SJCRH30 (cell line): Measurements from ENCODE around the gene DDX41. TPM values are rescaled to one million over a fixed set of nuclear protein-coding genes. Genes with fewer than 3 reads are reported as not detected.

Experiments
- DNase-seq, 2 experiments: peaks; one replicate each; pipeline ENCODE4 v3.0.0-alpha.2; 2015 to 2020
- H3K27ac ChIP-seq: fragments of 250-450 bp; sonication (Bioruptor Pico); 2 replicates; pipeline ENCODE4 v1.5.1; 2020; ENCODE audit warnings: mild to moderate bottlenecking, moderate library complexity
- H3K27me3 ChIP-seq: fragments of 250-450 bp; sonication (Bioruptor Pico); 2 replicates; pipeline ENCODE4 v1.5.1; 2020; ENCODE audit warnings: mild to moderate bottlenecking, moderate library complexity
- H3K36me3 ChIP-seq: fragments of 250-450 bp; sonication (Bioruptor Pico); 2 replicates; pipeline ENCODE4 v1.5.1; 2020; ENCODE audit warnings: mild to moderate bottlenecking, moderate library complexity
- H3K4me1 ChIP-seq: fragments of 250-450 bp; sonication (Bioruptor Pico); 2 replicates; pipeline ENCODE4 v1.5.1; 2020; ENCODE audit warnings: mild to moderate bottlenecking, moderate library complexity
- H3K4me3 ChIP-seq: fragments of 250-450 bp; sonication (Bioruptor Pico); 2 replicates; pipeline ENCODE4 v1.5.1; 2020; ENCODE audit warnings: mild to moderate bottlenecking, moderate library complexity
- H3K9me3 ChIP-seq: fragments of 250-450 bp; sonication (Bioruptor Pico); replicated peaks from 2 replicates; pipeline ENCODE4 v1.5.1; 2020; ENCODE audit warnings: mild to moderate bottlenecking, moderate library complexity
- total RNA-seq: library from RNA; depleted of rRNA; stranded (reverse); fragments of >200 nt; shearing (Covaris generic); gene quantifications from 2 replicates; pipeline ENCODE4 v1.2.3, GENCODE V29; 2014

DDX41 gene
- total RNA-seq, 1 experiment from 2014 or later, result 68.5 TPM

DNA sequence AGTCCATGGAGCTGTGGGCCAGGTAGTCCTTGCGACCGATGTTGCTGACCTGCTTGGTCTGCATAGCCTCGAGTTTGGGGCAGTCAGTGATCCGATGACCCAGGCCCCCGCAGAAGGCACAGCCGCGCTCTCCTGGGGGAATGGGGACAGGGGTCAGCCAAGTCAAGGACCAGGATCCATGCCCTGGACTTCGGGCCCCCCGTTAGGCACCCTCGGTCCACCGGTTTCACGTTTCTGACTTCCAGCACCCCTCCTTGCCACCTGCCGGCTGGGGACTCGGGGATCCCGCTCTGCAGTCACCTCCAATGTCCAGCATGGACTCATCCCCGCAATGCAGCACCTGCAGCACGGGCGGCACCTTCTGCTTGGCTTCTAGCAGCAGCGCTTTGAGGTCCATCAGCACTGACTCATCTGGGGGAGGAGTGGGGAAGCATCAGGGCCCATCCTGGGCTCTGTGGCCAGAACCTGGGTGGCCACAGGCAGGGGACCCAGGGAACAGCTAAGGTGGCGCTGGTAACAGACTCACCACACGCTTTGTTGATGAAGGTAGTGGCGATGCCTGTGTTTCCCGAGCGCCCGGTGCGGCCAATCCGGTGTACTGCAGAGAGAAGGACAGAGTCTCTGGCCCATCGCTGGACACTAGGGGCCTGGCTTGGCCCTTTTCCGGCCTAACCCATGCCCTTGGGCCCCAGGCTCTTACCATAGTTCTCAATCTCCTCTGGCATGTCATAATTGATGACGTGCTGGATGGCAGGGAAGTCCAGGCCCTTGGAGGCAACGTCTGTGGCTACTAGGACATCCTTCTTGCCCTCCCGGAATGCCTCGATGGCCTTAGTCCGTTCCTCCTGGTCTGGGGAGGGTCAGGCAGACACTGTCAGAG lies 4.7 kb downstream of the DDX41 start:
- peaks cover 16% of the 10 kb centered on the region for H3K4me1 ChIP-seq
- DNase-seq, result no peak
- no peak overlapping the region for H3K27ac ChIP-seq
- H3K36me3 ChIP-seq, result peaks cover 34% of the 10 kb centered on the region
- H3K4me3 ChIP-seq, result no peak overlapping the region
- H3K9me3 ChIP-seq, result no peaks in the 10 kb centered on the region
- no peaks in the 10 kb centered on the region for H3K27me3 ChIP-seq

DNA sequence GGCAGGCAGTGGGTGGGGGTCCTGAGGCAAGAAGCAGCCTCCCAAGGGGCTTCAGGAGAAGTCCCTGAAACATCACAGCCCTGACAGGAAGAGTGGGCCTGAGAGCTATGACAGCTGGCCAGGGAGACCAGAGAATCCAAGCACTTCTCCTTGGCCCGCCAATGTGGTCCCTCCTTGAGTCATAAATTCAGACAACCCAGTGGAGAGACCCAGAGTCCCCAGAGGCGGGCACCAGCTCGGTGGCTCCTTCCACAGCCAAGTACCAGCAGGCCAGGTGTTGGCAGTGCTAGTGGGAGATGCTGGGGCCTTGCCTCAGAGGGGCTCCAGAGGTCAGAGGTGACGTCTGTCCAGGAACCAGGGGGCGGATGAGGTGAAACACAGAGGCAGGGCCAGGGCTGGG lies 5.6 kb downstream of the DDX41 start:
- H3K36me3 ChIP-seq, result peaks cover 34% of the 10 kb centered on the region

DNA sequence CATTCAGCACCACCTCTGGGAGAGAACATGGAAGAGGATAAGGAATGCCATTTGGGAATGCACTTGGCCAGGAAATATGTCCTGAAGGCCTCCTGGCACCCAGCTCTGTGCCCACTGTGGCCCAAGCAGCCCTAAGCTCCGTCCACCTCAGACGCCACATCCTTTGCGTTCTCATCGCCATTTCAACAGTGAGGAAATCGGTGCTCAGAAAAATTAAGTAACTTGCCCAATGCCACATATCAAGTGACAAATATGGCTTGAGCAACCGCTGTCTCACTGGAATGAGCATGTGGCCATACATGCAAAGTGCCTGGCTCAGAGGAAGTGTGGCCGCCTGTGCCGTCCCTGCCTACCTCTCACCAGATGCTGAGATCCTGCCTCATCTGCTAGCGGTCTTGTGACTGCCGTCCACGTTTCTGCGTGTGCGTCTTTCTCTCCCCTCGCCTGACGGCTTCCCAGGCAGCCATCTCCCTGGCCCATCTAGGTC lies 6.2 kb downstream of the DDX41 start:
- Histone ChIP-seq H3K27ac (no peak overlapping the region), H3K27me3 (no peaks in the 10 kb centered on the region), H3K4me1 (peaks cover 16% of the 10 kb centered on the region), H3K9me3 (no peaks in the 10 kb centered on the region), H3K4me3 (no peak overlapping the region), H3K36me3 (peaks cover 32% of the 10 kb centered on the region)
- DNase-seq, result no peak

More for the DNA sequence above, 5.6 kb downstream of the DDX41 start:
- Histone ChIP-seq H3K4me1 (peaks cover 16% of the 10 kb centered on the region), H3K27ac (no peak overlapping the region), H3K9me3 (no peaks in the 10 kb centered on the region), H3K27me3 (no peaks in the 10 kb centered on the region), H3K4me3 (no peak overlapping the region)
- no peak for DNase-seq

DNA sequence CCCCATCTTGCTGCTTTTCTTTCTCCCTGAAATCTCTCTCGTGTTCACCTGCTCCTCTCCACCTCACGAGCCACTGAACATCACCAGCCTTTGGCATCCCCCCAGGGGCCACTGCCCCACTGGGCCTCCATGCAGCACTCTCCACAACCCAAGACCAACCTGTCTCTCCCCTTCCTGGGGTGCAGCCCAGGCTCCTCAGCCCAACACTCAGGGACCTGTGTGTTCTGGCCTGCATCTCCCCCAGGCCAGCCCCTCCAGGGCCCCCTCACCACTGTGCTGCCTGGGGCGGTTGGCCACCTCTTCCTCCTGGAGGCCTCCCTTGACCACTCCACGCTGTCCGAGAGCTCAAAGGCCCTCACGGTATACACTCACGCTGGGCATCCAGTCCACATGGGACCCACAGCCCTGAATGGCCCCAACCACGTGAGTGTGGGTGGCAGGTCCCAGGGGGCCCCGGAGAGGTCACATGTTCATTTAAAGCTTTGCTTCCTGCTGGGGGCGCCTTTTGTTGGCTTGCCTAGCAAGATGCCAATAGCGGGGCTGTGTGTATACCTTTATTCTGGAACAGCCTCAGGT lies 6.7 kb downstream of the DDX41 start:
- Histone ChIP-seq H3K9me3 (no peaks in the 10 kb centered on the region), H3K27me3 (no peaks in the 10 kb centered on the region), H3K4me1 (peaks cover 16% of the 10 kb centered on the region; the same call in 1 of the 2 replicates), H3K36me3 (peaks cover 27% of the 10 kb centered on the region), H3K4me3 (no peak overlapping the region), H3K27ac (peak overlapping the region; percentile 72)
- no peak for DNase-seq

DNA sequence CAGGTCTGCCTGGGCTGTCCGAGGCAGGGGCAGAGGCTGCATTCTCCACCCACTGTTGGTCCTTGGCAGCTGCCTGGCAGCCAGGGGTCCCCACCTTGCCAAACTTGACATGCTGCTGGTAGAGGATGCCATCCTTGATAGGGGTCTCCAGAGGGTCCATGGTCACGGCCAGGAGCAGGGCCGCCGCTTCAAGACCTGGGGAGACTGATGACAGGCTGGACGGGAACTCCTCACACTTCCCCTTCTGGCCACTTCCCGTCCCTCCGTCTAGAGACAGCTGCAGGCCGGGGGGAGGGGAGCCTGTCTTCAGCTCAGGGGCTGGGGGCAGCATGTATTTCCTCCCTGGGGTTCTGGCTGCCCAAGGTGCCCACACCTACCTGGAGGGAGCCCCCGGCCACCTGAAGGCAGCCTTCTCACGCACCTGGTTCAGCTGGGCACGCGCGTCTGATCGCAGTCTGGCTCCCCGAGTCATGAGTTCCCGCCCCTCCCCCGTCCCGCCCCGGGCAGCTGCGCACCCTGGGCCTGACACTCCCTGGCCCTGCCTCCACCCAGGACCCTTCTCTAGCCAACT lies 7.3 kb downstream of the DDX41 start, which contains the start of gene DOK3:
DOK3 (minus strand) TSS at position 446 of the 571 bp plus-strand sequence; CDS start at position 160, 286 bp downstream.
- peak within 1 kb of the TSS; percentile 72 for H3K27ac ChIP-seq
- no peaks in the 10 kb centered on the region for H3K9me3 ChIP-seq
- peak; percentile 62 to 64 for DNase-seq
- peaks cover 16% of the 10 kb centered on the region; the same call in 1 of the 2 replicates for H3K4me1 ChIP-seq
- no peaks in the 10 kb centered on the region for H3K27me3 ChIP-seq
- H3K36me3 ChIP-seq, result peaks cover 23% of the 10 kb centered on the region
- H3K4me3 ChIP-seq, result peak within 1 kb of the TSS; percentile 50

DNA sequence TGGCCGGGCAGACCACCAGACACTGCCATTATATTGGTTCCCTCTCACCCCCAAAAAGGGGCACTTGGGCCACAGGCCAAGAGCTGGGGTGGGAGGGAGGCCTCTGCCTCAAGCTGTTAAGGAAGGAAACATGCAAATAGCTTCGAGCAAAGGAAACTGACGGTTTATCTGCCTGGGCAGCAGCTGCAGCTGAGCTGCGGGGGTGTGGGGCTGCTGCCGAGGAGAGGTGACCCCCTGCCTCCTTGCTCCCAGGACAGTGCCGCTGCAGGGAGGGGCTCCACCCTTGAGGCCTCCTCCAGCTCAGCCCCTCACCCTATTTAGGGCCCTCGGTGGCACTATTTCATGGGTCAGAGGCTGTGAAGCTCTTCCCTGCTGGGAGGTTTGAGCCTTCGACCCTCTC lies 7.9 kb downstream of the DDX41 start:
- no peaks in the 10 kb centered on the region for H3K9me3 ChIP-seq
- H3K4me3 ChIP-seq, result peak overlapping the region; percentile 50
- H3K27ac ChIP-seq, result peak overlapping the region; percentile 72
- no peak for DNase-seq
- H3K4me1 ChIP-seq, result peaks cover 16% of the 10 kb centered on the region; the same call in 1 of the 2 replicates
- H3K36me3 ChIP-seq, result peaks cover 16% of the 10 kb centered on the region
- no peaks in the 10 kb centered on the region for H3K27me3 ChIP-seq

DNA sequence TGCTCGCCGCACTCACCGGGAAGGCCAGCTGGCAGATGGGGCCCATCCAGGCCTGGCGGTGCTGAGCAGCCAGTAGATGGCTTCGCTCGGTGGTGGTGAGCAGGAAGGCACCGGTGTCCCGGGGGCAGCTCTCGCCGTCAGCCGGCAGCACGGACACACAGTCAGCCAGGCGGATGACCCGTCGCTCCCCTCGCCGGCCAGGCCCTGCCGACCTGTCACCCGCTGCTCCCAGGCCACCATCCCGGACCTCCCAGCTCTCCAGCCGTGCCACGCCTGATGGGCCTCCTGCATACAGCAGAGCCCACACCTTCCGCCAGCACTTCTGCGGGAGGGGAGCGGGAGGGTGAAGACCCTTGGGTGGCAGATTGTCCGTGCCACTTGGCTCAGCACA lies 8.5 kb downstream of the DDX41 start:
- no peak for DNase-seq
- Histone ChIP-seq H3K27me3 (no peaks in the 10 kb centered on the region), H3K27ac (no peak overlapping the region), H3K4me3 (no peak overlapping the region), H3K9me3 (no peaks in the 10 kb centered on the region), H3K4me1 (peaks cover 16% of the 10 kb centered on the region; the same call in 1 of the 2 replicates), H3K36me3 (peaks cover 12% of the 10 kb centered on the region)

DNA sequence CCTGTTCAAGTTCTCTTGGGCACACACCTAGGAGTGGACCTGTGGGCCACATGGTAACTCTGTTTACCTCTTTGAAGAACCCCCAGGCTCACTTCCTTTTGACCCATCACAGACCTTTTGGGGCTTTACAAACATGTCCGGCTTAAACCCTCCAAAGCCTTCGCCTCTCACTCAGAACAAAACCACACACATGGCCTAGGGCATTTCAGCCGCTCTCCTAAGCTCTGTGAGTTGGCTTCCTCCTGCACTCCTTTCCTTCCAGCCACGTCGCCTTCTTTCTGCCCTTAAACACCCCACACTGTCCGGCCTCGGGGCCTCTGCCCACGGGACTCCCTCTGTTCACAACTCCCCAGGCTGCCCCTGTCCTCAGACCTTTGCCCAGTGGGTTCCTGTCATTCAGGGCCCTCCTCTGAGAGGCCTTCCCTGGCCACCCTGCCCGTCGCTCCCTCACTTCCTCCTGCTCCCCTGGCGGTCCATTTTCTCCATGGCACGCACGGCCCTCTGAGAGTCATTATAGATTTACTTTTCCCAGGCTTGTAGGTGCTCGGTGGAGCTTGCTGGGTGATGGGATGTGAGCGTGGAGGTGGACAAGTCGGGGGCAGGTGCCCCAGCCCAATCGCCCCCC lies 9.1 kb downstream of the DDX41 start:
- DNase-seq, result no peak
- H3K36me3 ChIP-seq, result peaks cover 10% of the 10 kb centered on the region
- H3K4me1 ChIP-seq, result peaks cover 16% of the 10 kb centered on the region; the same call in 1 of the 2 replicates
- no peaks in the 10 kb centered on the region for H3K9me3 ChIP-seq
- no peak overlapping the region for H3K4me3 ChIP-seq
- H3K27me3 ChIP-seq, result no peaks in the 10 kb centered on the region
- no peak overlapping the region for H3K27ac ChIP-seq

DNA sequence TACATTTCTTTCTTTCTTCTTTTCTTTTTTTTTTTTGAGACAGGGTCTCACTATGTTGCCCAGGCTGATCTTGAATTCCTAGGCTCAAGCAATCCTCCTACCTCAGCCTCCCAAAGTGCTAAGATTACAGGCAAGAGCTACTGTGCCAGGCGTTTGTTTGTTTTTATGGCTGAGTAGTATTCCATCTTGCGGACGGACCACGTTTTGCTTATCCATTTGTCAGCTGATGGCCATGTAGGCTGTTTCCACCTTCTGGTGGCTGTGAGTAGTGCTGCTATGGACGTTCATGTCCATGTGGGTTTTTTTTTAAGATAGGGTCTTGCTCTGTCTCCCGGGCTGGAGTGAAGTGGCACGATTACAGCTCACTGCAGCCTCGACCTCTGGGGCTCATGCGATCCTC lies 9.6 kb downstream of the DDX41 start:
- peak in 1 of 2 experiments; percentile 36 for DNase-seq
- no peaks in the 10 kb centered on the region for H3K9me3 ChIP-seq
- peaks cover 10% of the 10 kb centered on the region; the same call in 1 of the 2 replicates for H3K36me3 ChIP-seq
- no peak overlapping the region for H3K4me3 ChIP-seq
- peaks cover 16% of the 10 kb centered on the region; the same call in 1 of the 2 replicates for H3K4me1 ChIP-seq
- no peak overlapping the region for H3K27ac ChIP-seq
- H3K27me3 ChIP-seq, result no peaks in the 10 kb centered on the region

DNA sequence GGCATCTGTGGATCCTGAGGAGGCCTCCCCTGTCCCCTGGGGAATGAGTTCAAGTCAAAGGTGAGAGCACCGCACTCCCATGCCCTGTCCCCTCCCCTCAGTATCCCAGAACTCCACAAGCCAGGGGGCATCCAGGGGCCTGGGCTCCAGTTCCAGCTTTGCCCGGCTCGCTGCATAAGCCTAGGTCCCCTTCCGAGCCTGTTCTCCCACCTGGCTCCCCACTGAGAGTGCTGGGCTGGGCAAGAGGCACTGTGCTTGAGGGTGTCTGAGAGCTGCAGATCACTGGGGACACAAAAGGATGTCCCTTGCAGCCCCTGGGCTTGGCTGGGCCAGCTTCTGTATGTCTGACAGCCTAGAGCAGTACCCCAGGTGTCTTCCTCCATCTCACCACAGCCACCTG lies 11.7 kb downstream of the DDX41 start:
- no peak overlapping the region for H3K27ac ChIP-seq
- H3K4me1 ChIP-seq, result peaks cover 22% of the 10 kb centered on the region
- no peaks in the 10 kb centered on the region for H3K27me3 ChIP-seq
- DNase-seq, result no peak
- H3K9me3 ChIP-seq, result no peaks in the 10 kb centered on the region
- no peak overlapping the region for H3K4me3 ChIP-seq
- no peaks in the 10 kb centered on the region for H3K36me3 ChIP-seq

DNA sequence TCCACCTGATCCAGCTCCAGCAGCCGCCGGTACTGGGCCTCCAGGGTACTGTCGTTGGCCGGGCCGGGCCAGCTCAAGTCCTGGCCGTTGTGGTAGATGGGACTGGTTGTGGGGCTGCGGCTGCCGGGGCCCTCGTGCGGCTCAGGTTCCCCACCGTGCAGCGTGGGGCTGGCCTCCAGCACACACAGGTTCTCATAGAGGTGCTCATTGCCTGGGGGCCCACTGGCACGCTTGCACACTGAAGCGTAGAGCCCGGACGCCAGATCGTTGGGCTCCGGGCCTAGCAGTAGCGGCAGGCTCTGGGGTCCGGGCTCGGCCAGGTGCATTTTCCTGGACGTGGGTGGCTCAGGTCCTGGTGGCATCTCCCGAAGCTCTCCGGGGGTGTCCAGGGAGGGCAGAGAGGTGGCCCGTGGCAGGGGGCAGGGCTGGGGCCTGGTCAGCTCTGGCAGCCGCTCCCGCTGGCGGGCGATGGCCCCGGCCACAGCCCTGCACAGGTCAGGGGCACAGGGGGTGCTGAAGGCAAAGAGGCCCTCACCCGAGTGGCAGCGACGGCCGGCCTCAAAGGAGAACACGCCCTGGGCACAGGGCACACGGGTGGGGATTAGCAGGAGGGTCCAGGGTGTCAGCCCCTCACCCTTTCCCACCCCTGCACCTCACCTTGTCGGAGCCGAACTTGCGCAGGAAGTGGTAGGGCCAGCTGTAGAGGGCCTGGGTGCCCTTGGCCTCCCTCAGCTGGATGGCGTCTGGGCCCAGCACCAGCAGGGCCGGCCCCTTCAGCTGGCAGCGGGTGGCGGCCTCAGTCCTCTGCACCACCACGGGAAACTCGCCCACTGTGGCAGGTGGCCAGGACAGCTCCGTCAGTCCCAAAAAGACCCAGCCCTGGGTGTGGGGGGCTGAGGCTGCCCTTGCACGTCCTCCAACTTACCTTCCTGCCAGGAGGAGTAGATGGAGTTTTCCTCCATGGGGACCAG lies 12.4 kb downstream of the DDX41 start:
- Histone ChIP-seq H3K27ac (no peak overlapping the region), H3K36me3 (no peaks in the 10 kb centered on the region), H3K4me3 (no peak overlapping the region), H3K4me1 (peaks cover 17% of the 10 kb centered on the region), H3K27me3 (no peaks in the 10 kb centered on the region), H3K9me3 (no peaks in the 10 kb centered on the region)
- no peak for DNase-seq

DNA sequence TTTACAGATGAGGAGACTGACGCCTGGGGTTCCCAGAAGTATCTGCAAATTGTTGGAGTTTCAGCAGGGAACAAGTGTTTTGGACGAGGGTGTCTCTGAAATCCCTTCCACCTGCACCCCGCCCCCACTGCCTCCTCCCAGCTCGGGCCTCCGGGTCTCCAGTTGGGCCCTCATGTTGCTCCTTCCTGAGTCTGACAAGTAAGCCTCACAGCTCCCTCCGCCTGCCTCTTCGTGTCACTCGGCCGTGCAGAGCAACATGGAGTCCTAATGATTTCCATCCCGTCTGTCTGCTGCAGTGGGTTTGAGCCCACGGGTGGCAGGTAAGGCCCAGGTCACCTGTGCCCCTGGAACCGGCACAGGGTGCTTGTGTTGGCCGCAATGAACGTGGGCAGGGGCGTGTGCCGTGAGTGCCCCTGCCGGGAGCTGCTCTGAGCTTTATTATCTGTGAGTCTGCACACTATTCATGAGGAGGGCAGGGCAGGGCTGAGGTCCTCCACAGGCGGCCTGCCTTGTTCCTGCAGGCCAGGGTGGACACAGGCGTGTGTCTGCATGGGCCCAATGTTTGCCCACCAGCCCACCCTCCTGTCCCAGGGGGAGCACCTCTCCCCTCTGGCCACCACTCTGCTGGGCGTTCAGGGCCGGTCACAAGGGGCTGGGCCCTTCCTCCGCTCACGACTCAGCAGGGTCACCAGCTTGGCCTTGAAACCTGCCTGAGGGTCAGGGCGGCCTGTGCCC lies 13.2 kb downstream of the DDX41 start:
- Histone ChIP-seq H3K27me3 (no peaks in the 10 kb centered on the region), H3K36me3 (no peaks in the 10 kb centered on the region), H3K4me1 (peaks cover 9% of the 10 kb centered on the region), H3K4me3 (no peak overlapping the region), H3K9me3 (no peaks in the 10 kb centered on the region), H3K27ac (no peak overlapping the region)
- DNase-seq, result no peak

DNA sequence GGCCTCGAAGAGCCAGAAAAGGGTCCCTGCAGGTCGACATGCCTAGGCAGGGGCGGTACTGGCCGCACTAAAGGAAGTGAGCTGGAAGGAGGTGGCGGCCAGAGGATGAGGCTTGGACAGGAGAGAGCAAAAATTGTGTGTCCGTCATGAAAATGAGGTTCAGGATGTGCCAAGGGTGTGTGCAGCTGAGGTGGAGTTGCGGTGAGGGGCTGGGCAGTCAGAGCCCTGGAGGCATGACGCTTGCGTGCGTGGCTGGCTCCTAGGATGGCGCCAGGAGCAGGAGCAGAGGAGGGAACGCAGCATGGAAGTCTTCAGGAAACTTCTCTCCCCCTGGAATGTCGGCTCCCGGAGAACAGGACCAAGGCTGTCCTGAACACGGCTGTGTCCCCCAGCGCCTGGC lies 13.9 kb downstream of the DDX41 start:
- DNase-seq, result no peak
- no peak overlapping the region for H3K4me3 ChIP-seq
- no peak overlapping the region for H3K27ac ChIP-seq
- no peaks in the 10 kb centered on the region for H3K27me3 ChIP-seq
- H3K4me1 ChIP-seq, result peaks cover 15% of the 10 kb centered on the region
- no peaks in the 10 kb centered on the region for H3K36me3 ChIP-seq
- H3K9me3 ChIP-seq, result no peaks in the 10 kb centered on the region
